Activated CD4-positive, alpha-beta T cell treated with anti-CD3 and anti-CD28 coated beads, Interleukin-2, Interleukin-6, amounts not matched to agents 100 ng/mL and 50 ng/mL, durations not matched to agents 16 hours and 8 hours (primary cell): Measurements from ENCODE around the gene AGL.
"Not testable (repeated sequence)": the region's sequence is repeated elsewhere in the genome, so short reads cannot be mapped to it uniquely, and the experiment has no call there.

Experiments
- DNase-seq: peaks from one replicate; pipeline ENCODE4 v3.0.0-alpha.2; 2020

Gene AGL

GRCh38 chr1:99950486-99950885 lies 100.3 kb downstream of the AGL start:
- no peak for DNase-seq

- DNase-seq: no peak
These were observed 102.4 kb downstream of the AGL start for GRCh38 chr1:99952522-99952921.

- DNase-seq: no peak
These were observed 105.2 kb downstream of the AGL start for GRCh38 chr1:99955375-99955774.

DNA sequence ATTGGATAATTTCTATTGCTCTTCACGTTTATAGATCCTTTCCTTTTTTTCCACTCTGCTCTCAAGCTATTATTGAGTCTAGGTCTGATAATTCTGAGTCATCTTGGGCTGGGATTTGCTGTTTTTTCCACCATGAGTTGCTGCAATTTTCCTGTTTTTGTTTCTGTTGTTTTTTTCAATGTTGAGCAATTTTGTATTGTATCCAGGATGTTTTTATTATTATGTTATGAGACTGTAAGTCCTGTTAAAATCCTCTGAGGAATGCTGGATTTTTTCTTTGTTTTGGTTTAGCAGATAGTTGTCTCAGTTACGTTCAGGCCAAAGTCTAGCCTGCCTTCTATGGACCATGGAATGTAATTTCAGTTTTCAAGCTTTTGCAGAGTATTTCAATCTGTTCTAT lies 106.6 kb downstream of the AGL start:
- DNase-seq: no peak

DNA sequence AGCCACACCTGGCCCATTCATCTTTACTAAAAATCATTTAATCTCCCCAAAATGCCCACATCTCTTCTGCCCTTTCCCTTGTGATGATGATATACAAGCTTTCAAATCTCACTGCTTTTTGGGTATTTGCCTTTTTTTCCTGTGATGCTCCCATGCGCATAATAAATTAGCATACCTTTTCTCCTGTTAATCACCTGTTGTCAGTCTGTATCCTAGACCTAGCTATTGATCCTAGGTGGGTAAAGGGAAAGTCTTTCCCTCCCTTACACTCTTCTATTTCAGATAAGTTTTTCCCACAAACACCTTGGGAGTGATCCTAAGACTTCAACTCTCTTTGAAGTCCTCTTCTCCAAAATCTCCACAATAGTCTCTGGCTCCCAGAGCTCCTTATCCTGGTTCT lies 107.7 kb downstream of the AGL start:
- no peak for DNase-seq

- not testable (repeated sequence) for DNase-seq
These were observed 109.1 kb downstream of the AGL start for GRCh38 chr1:99959189-99959705.

DNA sequence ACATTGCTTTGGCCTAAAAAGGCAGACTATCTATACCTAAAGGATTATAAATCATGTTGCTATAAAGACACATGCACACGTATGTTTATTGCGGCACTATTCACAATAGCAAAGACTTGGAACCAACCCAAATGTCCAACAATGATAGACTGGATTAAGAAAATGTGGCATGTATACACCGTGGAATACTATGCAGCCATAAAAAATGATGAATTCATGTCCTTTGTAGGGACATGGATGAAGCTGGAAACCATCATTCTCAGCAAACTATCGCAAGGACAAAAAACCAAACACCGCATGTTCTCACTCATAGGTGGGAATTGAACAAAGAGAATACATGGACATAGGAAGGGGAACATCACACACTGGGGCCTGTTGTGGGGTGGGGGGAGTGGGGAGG lies 110.1 kb downstream of the AGL start:
- not testable (repeated sequence) for DNase-seq

DNA sequence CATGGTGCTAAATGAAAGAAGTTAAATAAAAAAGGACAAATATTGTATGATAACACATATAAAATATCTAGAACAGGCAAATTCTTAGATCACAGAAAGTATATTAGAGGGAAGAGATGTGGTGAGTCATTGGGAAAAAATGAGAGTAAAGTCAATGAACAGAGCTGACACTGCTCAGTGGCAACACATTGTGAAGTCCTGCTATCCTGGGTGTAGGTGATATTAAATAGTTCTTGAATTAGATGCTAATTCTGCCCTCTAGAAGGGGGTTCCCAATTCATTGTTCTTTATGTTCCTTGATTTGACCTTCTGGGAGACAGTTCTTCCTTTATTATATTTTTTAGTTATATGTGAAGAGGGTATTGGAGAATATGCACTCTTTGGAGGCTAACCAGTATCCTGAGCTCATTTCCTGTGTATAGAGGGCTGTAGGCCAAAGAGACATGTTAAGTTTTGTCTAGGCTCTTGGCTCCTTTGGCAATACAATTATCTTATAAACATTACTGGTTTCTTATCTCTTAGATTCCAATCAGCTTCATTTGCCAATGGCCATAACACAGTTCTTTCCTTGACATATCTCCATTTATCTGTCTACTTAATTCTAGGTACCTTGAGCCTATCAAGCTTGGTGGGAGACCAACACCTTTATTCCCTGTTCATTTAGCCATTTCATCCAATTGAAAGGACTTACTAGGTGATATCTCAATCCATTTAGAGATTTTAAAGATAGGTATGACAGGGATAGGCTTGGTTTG lies 113.1 kb downstream of the AGL start:
- no peak for DNase-seq

DNA sequence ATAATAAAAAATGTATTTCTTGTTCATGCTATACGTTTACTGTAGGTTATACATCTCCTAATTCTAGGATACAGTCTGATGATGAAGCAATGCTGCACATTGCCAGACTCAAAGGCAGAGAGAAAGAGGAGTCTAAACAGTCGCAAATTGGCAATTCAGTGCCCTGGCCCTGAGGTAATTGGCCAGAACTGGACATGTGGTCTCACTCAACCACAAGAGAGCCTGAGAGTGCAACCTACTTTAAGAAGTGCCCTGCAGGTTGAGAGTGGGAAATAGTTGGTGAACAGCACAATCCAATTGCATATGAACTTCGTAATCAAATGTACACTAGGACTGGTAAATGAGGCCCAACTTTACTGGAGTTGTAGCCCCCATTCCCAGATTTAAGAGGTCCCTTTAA lies 114.6 kb downstream of the AGL start:
- DNase-seq: no peak

GRCh38 chr1:99965646-99966375 lies 115.7 kb downstream of the AGL start:
- no peak for DNase-seq

GRCh38 chr1:99968214-99968613 lies 118.1 kb downstream of the AGL start:
- no peak for DNase-seq

GRCh38 chr1:99969260-99969728 lies 119.1 kb downstream of the AGL start:
- no peak for DNase-seq

DNA sequence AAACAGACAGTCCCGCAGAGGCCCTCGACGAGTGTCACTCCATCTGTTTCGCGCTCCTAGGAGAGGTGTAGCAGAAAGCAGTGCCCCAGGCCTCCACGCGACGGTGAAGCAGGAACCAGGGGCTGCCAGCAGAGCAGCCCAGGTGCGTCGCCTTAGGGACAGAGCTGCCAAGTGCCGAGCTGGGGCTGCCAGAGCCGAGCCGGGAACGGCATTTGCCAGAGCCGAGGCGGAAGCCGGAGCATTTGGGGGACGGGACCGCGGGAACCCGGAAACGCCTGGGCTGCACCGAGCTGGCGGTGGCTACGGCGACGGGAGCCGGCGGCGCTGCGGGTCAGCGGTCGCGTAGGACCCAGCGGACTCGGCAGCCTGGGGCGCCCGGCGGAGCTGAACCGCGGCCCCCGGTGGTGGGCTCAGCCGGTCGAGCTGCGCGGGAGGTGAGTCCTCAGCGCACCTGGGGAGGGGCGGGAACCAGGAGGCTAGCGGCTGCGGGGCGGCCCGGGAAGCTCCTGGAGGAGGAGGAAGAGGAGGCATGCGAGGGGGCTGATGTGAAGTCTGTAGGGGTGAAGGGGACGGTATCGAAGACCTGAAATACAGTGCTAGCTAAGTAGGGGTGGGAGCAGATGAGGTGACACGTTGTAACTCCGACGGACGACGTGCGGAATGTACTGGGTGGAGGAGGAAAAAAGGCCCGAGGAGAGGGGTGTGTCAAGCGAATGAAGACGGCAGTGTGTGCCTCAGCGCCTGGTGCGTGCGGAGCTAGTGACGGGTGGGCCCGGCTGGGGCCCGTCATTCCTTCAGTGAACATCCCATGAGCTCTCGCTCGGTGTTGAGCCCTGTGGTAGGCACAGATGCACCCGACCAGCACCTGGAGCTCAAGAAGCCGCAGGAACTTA lies 119.8 kb downstream of the AGL start, which contains the start of gene SLC35A3:
Gene SLC35A3, plus strand, starts transcription at position 268 of the 893 bp plus-strand sequence. CDS start 23,559 bp downstream, outside the sequence.
- DNase-seq: peak; percentile 88

DNA sequence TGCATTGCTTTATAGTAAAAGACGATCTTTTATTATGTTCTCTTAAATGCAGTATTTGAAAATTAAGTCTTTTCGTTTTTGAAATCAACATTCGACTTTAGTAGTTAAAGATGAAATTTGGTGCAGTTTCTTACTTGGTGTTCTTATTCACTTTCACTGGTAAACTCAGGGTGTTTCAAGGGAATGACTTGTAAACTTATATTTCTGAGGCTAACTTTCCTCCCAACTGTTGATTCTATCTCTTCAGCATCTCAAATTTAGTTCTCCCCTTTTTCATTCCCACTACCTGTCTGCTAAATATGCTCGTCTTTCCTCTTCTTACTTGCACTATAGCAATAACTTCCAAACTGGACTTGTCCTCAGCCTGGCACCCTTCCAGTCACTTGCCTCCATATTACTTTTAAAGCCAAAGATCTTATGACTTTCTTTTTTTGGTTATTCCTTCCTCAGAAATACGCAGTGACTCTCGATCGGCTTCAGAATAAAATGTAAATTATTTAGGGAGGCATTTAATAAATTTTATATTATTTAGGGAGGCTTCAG lies 120.6 kb downstream of the AGL start:
- no peak for DNase-seq

GRCh38 chr1:99972066-99972465 lies 121.9 kb downstream of the AGL start:
- not testable (repeated sequence) for DNase-seq
